IPS DF 19.7 (cell line): ENCODE data around the gene PHF10.
"Not testable (repeated sequence)": the region's sequence is repeated elsewhere in the genome, so short reads cannot be mapped to it uniquely, and the experiment has no call there.

Experiments used
- DNase-seq: peaks from one replicate; pipeline ENCODE4 v3.0.0-alpha.2; 2013; ENCODE audit warnings: low read depth, low spot score

The PHF10 gene

GRCh38 chr6:169724494-169725124 is at the start of gene PHF10:
TSS of gene PHF10 (minus strand) at chr6:169724500. CDS start at chr6:169723931, 569 bp downstream.
- no peak for DNase-seq

GRCh38 chr6:169766921-169767736 is 42.8 kb upstream of the PHF10 start:
- no peak for DNase-seq

GRCh38 chr6:169766232-169766631 is 41.9 kb upstream of the PHF10 start:
- DNase-seq = no peak

- not testable (repeated sequence) for DNase-seq
Measured at GRCh38 chr6:169765789-169766188, 41.5 kb upstream of the PHF10 start.

- DNase-seq = no peak
Measured at GRCh38 chr6:169763881-169764280, 39.6 kb upstream of the PHF10 start.

- no peak for DNase-seq
Measured at GRCh38 chr6:169763308-169763707, 39.0 kb upstream of the PHF10 start.

- no peak for DNase-seq
Measured at GRCh38 chr6:169755162-169755561, 30.9 kb upstream of the PHF10 start.

GRCh38 chr6:169752074-169752623 is 27.8 kb upstream of the PHF10 start:
- no peak for DNase-seq

GRCh38 chr6:169751242-169752073 is 27.2 kb upstream of the PHF10 start, which contains the start of the genes DYNLT2 and ERMARD:
TSS of gene DYNLT2 (minus strand) at chr6:169751572. CDS start at chr6:169751458, 114 bp downstream.
TSS of gene ERMARD (plus strand) at chr6:169751622. CDS start at chr6:169751658, 36 bp downstream.
- peak; percentile 78 for DNase-seq

- no peak for DNase-seq
Measured at GRCh38 chr6:169746556-169746955, 22.3 kb upstream of the PHF10 start.

- no peak for DNase-seq
Measured at GRCh38 chr6:169745405-169745804, 21.1 kb upstream of the PHF10 start.

- DNase-seq = no peak
Measured at GRCh38 chr6:169741344-169741743, 17.0 kb upstream of the PHF10 start.

GRCh38 chr6:169738976-169739529 is 14.8 kb upstream of the PHF10 start:
- DNase-seq = no peak

GRCh38 chr6:169738204-169738975 is 14.1 kb upstream of the PHF10 start:
- no peak for DNase-seq

GRCh38 chr6:169729961-169730360 is 5.7 kb upstream of the PHF10 start:
- DNase-seq = no peak

- DNase-seq = no peak
Measured at GRCh38 chr6:169726963-169727362, 2.7 kb upstream of the PHF10 start.

GRCh38 chr6:169726049-169726400 is 1.7 kb upstream of the PHF10 start:
- no peak for DNase-seq

GRCh38 chr6:169725125-169726048 is 1.1 kb upstream of the PHF10 start:
- DNase-seq = no peak

GRCh38 chr6:169723991-169724493 is 258 bp downstream of the PHF10 start:
- DNase-seq = no peak
